K562 (cell line): ENCODE measurements around the gene WWOX. TPM values are rescaled to one million over a fixed set of nuclear protein-coding genes. Genes with fewer than 3 reads are reported as not detected.

Experiments used
- CHD7 ChIP-seq: fragments of 200-600 bp; sonication (generic); IDR thresholded peaks from one replicate; pipeline ENCODE4 v1.6.1; 2012; ENCODE audit warnings: mild to moderate bottlenecking, low read depth, low read length, inconsistent platforms
- HDAC3 ChIP-seq: fragments of 450-650 bp; IDR thresholded peaks from 2 replicates; pipeline ENCODE4 v1.6.1; 2018; ENCODE audit warnings: borderline replicate concordance, mild to moderate bottlenecking, moderate library complexity; ENCODE audit not compliant: partially characterized antibody
- MITF ChIP-seq: IDR thresholded peaks from 2 replicates; pipeline ENCODE4 v1.6.1; 2014; ENCODE audit warnings: antibody characterized with exemption
- RFX1 ChIP-seq: fragments of 450-650 bp; IDR thresholded peaks from 2 replicates; pipeline ENCODE4 v1.6.1; 2016; ENCODE audit warnings: mild to moderate bottlenecking, moderate library complexity
- SAFB ChIP-seq: fragments of 200-400 bp; formaldehyde crosslinking; IDR thresholded peaks from 2 replicates; pipeline ENCODE4 v1.6.1; 2017; ENCODE audit warnings: low read depth, low read length, borderline replicate concordance
- SMAD4 ChIP-seq: fragments of 250-450 bp; sonication (Bioruptor Pico); conservative IDR thresholded peaks from 2 replicates; pipeline ENCODE4 v1.8.0; 2021; ENCODE audit warnings: inconsistent platforms, mild to moderate bottlenecking, moderate library complexity
- TFAP4 ChIP-seq: sonication (generic); formaldehyde crosslinking; IDR thresholded peaks from 2 replicates; pipeline ENCODE4 v1.8.0; 2022; ENCODE audit warnings: missing genetic modification reagents, mild to moderate bottlenecking, moderate library complexity, borderline replicate concordance
- ZHX1 ChIP-seq: fragments of 150-350 bp; conservative IDR thresholded peaks from 2 replicates; pipeline ENCODE4 v1.6.1; 2014; ENCODE audit warnings: low read length
- ZNF140 ChIP-seq: fragments of 250-450 bp; sonication (Bioruptor Pico); IDR thresholded peaks from 2 replicates; pipeline ENCODE4 v1.8.0; 2021; ENCODE audit warnings: moderate library complexity, mild to moderate bottlenecking, inconsistent platforms
- polyA plus RNA-seq, 8 experiments: library from polyadenylated mRNA; depleted of rRNA in 4 of 8; stranded (reverse) in 5 of 8; unstranded in 3 of 8; fragments of >200 nt; fragmentation: Nextera tagmentation in 2 of 8; fragmentation: Illumina TruSeq in 1 of 8; extraction: Ambion mirVana in 2 of 8; extraction: Trizol in 1 of 8; gene quantifications; 2 replicates each; pipeline versions ENCODE4 v1.2.1 to v1.2.3, GENCODE V29; 2011 to 2014; ENCODE audit warnings: inconsistent platforms in 1 of 8, missing spikeins in 1 of 8
- total RNA-seq, 7 experiments: library from RNA; depleted of rRNA in 6 of 7; stranded (reverse); fragments of >200 nt in 6 of 7; fragmentation: Illumina TruSeq in 2 of 7; extraction: Trizol in 2 of 7; gene quantifications; 2 replicates each; pipeline versions ENCODE4 v1.2.1 to v1.2.3, GENCODE V29; 2011 to 2021; ENCODE audit warnings: low replicate concordance in 1 of 7

The WWOX gene
- total and polyA plus RNA-seq, 9 of the 15 experiments (the other 6 are each of a cell fraction or from before 2014, with no cell fraction given) = 1.6 to 22.7 (median 8.1) TPM

GRCh38 chr16:78099271-78100111 lies at the start of gene WWOX (continued):
- TF ChIP-seq CHD7 (no peak), ZHX1 (peak; percentile 76; the same call in 1 of the 2 replicates), RFX1 (peak; percentile 96), ZNF140 (CRISPR knock-in tag) (no peak), SMAD4 (CRISPR knock-in tag) (peak; percentile 69), TFAP4 (CRISPR knock-in tag) (peak; percentile 83), HDAC3 (peak; percentile 99), MITF (peak; percentile 28; the same call in 1 of the 2 replicates), SAFB (peak; percentile 70)
